Ovary (tissue), 3 donors: Measurements from ENCODE around the gene KLHL30.

Experiments
- EP300 ChIP-seq: sonication (generic); formaldehyde crosslinking; IDR thresholded peaks from one replicate; pipeline ENCODE4 v1.6.1; 2017; ENCODE audit warnings: antibody characterized with exemption
- POLR2A ChIP-seq: fragments of 450-650 bp; IDR thresholded peaks from one replicate; pipeline ENCODE4 v1.6.1; 2017; ENCODE audit warnings: antibody characterized with exemption, mild to moderate bottlenecking, moderate library complexity
- TF ChIP-seq, protein P1 (sequence below), 3 donors: fragments of 450-650 bp in 2 of 3; fragments of 200-600 bp in 1 of 3; IDR thresholded peaks; one replicate each; pipeline versions ENCODE4 v1.5.1 to v1.8.0; 2016 to 2022; ENCODE audit warnings: antibody characterized with exemption in 3 of 3, mild to moderate bottlenecking in 1 of 3
- donor health status: DM: no; HTN: no; CAD: no.

DNA sequence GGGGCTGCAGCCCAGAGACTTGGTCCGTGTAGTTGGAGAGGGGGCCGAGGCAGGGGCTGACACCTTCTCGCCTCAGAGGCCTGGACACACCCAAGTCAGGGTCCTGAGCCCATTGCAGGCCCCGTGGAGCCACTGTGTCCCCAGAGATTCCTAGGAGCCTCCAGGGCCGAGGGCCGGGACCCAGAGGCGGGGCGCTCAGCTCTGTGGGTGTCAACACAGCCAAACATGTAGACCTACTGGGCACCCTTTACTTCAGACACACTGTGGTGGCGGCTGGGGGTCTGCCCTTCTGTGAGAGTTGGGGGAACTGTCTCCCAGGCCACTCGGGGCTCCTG is 38.8 kb upstream of the KLHL30 start:
- TF ChIP-seq, protein P1, sequence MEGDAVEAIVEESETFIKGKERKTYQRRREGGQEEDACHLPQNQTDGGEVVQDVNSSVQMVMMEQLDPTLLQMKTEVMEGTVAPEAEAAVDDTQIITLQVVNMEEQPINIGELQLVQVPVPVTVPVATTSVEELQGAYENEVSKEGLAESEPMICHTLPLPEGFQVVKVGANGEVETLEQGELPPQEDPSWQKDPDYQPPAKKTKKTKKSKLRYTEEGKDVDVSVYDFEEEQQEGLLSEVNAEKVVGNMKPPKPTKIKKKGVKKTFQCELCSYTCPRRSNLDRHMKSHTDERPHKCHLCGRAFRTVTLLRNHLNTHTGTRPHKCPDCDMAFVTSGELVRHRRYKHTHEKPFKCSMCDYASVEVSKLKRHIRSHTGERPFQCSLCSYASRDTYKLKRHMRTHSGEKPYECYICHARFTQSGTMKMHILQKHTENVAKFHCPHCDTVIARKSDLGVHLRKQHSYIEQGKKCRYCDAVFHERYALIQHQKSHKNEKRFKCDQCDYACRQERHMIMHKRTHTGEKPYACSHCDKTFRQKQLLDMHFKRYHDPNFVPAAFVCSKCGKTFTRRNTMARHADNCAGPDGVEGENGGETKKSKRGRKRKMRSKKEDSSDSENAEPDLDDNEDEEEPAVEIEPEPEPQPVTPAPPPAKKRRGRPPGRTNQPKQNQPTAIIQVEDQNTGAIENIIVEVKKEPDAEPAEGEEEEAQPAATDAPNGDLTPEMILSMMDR (IDR thresholded peaks at IDR 0.05): no peak
- no peak for TF ChIP-seq POLR2A
- TF ChIP-seq EP300: no peak
